Nucleus accumbens (tissue), 56 donors: Measurements from ENCODE around the gene DDOST.
"Not testable (repeated sequence)": the region's sequence is repeated elsewhere in the genome, so short reads cannot be mapped to it uniquely, and the experiment has no call there.

Experiments used
- DNase-seq, 56 donors: peaks; one replicate each; lab custom pipeline; 2025; lab: John Stamatoyannopoulos, UW

DDOST gene

DNA sequence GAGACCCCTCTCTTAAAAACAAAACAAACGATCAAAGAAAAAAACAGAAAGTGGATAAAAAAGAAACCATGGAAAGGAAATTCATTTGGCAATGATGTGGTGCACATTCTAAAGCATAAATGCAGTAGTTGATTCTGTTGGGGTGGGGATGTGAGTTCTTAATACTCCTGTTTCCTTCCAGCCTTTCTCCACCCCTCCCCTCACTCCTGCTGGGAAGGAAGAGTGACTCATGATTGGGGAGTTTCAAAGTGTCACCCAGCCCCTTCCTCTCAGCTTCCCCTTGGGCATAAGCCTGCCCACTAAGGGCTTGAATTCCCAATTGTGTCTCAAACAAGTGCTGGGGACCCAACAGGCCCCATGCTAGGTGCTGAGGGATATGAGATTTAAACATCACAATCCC, 34.6 kb downstream of the DDOST start:
- no peak for DNase-seq

DNA sequence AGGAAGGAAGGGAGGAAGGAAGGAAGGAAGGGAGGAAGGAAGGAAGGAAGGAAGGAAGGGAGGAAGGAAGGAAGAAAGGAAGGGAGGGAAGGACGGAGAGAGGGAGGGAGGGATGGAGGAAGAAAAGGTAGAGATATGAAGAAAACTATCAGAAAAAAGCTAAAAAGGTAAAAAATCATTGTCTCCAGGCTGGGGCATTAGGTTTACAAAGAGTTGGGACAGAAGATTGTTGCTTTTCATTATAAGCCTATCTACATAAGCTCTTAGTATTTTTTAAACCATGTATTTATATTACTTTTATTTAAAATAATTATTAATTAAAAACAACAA, 35.1 kb downstream of the DDOST start:
- DNase-seq: no peak

DNA sequence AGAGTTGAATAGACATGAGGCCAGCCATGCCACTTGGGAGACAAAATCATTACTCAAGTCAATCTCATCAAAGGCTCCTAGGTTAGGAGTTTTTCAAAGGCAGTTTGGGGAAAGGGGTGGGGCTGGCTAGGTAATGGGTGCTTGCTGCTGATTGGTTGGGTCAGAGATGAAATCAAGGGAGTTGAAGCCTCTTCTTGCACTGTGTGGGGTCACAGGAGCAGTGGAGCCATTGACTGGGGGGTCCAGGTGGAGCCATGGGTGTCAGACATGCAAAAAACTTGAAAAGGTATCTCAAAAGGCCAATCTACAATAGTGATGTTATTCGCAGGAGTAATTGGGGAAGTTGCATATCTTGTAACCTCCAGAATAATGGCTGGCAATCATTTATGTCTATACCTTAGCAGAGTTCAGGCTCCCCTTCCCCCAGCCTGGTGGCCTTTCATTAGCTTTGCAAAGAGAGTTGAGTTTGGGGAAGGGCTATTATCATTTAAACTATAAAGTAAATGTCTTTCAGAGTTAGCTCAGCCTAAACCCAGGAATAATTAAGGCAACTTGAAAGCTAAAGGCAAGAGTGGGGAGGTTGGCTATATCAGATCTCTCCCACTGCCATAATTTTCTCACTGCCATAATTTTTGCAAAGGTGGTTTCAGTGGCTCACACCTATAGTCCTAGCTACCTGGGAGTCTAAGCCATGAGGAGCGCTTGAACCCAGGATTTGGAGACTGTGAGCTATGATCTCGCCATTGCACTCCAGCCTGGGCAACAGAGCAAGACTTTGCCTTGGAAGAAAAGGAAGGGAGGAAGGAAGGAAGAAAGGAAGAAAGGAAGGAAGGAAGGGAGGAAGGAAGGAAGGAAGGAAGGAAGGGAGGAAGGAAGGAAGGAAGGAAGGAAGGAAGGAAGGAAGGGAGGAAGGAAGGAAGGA, 35.7 kb downstream of the DDOST start:
- no peak for DNase-seq

DNA sequence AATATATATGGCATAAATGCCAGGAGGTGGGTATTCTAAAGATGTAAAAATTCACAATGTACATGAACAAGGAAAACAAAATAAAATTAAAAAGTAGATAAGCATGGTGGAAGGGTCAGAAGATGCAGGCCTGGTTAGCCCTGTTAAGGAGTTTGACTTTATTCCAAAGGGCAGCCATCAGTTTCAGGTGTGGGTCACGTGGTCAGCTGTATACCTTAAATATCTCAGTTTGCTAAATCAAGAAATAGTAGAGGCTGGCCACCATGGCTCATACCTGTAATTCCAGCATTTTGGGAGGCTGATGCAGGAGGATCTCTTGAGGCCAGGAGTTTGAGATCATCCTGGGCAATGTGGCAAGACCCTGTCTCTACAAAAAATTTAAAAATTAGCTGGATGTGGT, 36.5 kb downstream of the DDOST start:
- no peak for DNase-seq

DNA sequence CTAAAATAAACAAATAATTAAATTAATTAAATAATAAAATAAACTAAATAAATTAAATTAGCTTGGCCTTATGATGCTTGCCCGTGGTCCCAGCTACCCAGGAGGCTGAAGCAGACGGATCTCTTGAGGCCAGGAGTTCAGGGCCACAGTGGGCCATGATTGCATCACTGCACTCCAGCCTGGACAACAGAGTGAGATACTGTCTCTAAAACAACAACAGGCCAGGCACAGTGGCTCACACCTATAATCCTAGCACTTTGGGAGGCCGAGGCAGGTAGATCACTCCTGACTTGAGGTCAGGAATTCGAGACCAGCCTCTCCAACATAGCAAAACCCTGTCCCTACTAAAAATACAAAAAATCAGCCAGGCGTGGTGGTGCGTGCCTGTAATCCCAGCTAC, 40.2 kb downstream of the DDOST start:
- DNase-seq: no peak

DNA sequence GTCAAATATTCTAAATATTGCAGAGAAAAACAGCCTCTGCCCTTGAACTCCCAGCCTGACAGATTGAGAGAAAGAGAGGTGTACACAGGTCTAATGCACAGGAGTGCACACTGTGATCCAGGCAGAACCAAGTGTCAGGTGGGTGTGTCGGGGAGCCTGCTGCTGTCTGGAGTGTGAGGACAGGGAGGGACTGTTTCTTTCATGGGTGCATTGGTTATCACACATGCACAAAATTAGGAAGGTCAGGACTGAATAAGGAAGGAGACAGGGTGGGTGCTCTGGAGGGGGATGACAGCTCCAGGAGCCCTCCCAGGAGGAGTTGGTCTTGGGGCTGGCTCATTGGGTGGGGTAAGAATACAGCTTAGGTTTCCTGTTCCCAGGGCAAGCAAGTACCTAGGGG, 41.2 kb downstream of the DDOST start:
- DNase-seq: no peak

DNA sequence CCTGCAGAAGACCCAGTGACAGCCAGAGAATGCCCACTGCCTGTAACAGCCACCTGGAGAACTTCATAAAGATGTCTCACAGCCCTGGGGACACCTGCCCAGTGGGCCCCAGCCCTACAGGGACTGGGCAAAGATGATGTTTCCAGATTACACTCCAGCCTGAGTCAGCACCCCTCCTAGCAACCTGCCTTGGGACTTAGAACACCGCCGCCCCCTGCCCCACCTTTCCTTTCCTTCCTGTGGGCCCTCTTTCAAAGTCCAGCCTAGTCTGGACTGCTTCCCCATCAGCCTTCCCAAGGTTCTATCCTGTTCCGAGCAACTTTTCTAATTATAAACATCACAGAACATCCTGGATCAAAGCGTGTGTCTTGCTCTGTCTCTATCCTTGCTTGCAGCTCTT, 42.6 kb downstream of the DDOST start:
- DNase-seq: no peak

DNA sequence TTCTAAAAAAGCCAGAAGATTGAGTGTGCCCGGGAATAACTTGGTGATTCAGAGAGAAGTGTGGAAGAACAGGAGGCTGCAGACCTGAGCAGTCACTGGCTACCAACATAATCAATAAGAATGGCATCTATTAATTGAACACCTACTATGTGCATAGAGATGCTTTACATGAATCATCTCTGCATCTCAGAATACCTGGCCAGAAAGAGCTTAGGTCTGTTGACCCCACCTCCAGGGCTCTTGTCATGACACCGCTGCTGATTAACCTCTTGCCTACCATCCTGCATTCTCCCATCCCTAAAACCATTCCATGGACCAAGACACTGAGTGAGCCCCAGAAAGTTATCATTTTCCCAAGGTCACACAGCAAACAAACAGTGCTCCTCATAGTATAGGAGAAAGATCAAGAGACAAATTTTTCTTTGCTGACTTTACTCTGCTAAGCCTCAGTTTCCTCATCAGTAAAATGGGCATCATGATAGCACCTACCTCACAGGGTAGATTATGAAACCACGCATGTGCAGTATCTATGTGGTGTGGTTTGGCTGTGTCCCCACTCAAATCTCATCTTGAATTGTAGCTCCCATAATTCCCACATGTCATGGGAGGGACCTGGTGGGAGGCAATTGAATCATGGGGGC, 44.2 kb downstream of the DDOST start:
- DNase-seq: no peak

DNA sequence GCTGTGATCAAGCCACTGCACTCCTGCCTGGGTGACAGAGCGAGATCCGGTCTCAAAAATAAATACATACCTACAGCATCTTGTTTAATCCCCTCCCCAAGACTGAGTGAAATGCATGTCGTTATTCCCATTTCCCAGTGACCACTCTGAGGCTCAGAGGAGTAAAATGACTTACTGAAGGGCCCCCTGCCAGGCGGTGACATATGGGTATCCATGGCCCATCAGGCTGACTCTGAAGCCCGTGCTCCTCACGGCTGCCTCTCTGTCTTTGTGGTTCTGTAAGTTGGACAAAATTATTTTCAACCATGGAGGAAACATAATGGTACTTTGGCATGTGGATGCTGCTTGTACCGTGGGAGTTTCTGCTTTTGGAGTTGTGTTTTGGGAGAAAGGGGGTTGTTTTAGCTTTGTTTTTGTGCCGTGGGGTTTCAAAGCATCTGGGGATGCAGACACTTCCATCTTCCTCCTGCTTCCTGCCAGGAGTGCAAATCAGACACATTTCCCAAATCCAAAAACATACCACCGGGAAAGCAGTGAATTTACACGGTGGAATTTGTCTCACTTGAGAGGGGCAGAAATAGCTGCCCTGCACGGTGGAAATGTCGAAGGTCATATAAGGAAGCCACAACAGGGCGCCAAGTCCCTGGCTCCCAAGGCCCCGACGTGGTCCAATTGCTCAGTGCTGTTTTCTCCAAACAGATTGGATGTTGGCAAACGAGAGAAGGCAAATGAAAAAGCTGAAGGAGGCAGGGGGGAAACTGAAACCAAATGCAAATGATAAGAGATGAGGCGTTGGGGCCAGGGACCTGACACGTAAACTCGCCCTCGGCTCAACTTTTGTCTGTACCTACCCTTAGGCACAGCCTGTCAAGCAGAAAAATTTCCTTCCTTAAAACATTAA, 45.0 kb downstream of the DDOST start:
- no peak for DNase-seq

DNA sequence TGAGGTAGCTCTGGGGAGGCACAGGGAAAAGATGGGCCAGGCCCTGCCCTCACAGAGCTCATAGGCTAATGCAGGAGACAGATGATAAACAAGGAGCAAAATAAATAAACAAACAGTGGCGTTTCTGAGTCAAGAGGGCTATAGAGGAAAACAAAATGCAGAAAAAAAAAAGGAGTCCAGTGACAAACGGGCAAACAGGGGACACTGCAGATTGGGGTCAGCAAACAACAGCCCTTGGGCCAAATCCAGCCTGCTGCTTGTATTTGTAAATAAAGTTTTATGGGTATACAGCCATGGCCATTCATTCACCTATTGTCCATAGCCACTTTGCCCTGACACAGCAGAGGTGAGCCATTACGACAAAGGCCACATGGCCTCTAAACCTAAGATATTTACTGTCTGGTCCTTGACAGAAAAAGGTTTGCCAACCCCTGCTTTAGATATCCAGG, 47.0 kb downstream of the DDOST start:
- no peak for DNase-seq

DNA sequence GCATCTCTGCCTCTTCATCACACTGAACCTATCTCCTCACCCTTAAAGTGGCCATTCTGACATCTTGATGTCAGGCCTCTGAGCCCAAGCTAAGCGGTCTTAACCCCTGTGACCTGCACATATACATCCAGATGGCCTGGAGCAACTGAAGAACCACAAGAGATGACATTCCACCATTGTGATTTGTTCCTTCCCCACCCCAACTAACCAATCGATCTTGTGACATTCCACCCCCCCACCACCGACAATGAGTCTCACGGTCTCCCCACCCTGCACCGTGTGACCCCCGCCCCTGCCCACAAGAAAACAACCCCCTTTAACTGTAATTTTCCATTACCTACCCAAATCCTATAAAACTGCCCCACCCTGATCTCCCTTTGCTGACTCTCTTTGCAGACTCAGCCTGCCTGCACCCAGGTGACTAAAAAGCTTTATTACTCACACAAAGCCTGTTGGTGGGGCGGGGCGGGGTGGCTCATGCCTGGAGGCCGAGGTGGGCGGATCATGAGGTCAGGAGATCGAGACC, 48.9 kb downstream of the DDOST start:
- DNase-seq: peak in 10 of 56 donors; percentile 1 to 52 (median 20)

DNA sequence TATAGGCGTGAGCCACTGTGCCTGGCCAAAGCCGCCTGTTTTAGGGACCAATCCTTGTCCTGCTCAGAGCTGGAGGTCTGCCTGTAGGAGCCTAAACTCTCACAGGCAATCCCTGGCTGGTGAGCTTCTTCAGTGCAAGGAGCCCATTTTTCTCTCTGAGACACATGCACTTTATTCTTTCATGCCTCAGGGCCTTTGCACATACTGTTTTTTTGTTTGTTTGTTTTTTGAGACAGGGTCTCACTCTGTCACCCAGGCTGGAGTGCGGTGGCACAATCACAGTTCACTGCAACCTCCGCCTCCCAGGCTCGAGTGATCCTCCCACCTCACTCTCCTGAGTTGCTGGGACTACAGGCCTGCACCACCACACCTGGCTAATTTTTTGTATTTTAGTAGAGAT, 49.5 kb downstream of the DDOST start:
- no peak for DNase-seq

DNA sequence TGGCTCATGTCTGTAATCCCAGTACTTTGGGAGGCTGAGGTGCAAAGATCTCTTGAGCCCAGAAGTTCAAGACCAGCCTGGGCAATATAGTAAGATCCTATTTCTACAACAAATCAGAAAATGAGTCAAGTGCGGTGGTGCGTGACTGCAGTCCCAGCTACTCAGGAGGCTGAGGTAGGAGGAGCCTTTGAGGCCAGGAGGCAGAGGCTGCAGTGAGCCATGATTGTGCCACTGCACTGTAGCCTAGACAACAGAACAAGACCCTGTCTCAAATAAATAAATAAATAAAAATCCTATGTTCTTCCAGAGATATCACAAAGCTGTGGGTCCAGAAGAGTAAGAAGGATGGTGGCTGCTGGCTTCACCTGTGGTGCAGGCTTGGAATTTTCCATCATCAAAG, 50.2 kb downstream of the DDOST start:
- no peak for DNase-seq

DNA sequence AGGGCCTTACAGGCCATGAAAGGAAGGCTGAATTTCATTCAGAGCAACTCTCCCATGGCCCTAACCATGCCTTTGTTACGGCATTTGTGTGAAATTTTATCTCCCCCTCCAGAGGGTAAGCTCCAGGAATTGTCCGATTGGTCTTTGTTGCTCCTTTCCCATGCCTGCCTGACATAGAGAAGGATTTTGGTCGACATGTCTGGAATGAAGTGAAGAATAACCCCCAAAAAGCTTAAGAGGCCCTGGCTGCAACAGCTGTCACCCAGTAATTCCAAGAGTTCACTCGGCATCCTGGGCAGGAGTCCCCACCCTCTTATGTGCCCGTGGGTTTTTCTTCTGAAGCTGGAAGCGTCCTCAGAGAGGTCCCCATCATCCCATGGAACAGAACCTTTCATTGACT, 51.6 kb downstream of the DDOST start:
- DNase-seq: no peak

DNA sequence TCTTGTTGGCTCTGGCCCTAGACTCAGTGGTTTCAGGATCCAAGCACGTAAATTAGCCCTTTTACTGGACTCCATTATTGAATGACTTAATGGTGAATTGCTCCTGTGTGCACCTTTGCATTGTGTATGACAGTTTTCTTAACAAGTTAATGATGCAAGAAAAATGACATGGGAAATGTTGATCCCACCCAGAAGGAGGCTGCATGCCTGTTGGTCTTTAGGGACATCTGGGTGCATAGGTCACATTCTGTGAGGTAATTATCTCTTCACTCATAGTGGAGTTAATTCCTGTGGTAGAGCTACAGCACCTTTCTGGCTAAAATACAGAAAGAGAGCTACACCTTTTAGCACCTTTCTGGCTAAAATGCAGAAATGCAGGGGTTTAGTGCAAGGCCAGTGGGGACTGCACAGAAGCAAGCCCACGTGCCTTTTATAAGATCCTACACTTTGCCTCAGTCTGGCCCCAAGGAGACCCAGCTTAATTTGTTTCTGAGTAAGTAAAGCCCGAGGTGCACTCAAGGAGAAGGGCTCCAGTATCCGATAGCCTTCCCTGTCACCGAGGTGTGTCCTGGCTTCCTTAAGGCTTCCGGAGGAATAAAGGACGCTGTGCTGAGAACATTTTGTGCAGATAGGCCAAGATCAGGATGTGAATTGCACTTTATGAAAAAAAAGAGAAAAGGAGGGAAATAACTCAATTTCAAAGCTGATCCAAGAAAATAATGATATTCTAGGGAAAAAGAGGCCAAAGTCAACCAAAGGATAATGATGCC, 54.2 kb downstream of the DDOST start:
- DNase-seq: not testable (repeated sequence)

DNA sequence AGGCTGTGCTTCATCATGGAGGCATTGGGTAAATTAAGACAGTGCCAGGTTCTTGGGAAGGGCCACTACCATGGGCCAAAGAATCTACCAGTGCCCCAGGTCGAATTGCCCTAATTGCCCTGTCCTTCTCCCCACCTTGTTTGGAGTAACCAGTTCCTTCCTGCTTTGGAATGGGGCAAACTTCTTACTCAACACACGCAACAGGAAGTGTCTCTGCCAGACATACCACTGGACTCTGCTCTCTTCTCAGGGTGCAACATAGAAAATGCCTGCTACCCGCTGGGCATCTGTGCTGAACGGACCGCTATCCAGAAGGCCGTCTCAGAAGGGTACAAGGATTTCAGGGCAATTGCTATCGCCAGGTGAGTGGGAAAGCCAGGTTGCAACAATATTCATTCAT, 56.5 kb downstream of the DDOST start:
- DNase-seq: no peak

DNA sequence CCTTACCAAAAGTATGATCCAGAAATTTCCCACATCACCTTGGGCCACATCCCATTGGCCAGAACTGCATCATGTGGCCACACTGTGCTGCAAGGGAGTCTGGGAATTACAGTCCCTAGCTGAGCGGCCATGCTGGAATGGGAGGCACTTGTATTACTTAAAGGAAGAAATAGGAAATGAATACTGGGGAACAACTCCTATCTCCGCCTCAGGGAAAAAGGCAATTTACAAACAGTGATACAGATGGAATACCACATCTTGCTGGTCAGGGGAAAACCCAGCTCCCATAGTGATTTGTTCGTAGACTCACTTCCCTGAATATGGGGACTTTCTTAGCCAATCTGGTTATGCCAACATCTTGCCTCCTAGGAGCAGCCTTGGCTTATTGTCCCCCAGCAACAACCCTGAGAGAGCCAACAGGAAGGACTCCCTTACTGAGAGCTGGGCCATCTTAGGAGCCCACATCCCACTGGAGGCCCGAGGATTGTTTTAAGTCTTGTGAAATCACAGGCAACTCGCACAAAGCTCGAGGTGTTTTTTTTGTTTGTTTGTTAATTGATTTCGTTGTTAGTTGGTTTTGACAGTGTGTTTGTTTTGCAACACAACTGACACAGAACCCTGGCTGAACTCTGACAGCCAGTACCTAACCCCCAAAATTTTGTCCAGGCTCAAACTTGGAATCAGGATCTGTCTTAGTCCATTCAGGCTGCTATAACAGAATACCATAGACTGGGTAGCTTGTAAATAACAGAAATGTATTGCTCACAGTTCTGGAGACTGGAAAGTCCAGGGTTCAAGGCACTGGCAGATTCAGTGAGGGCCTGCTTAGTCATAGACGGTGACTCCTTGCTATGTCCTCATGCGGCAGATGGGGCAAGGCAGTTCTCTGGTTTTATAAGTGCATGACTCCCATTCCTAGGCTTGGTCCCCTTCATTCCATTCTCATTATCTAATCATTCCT, 57.4 kb downstream of the DDOST start:
- no peak for DNase-seq

DNA sequence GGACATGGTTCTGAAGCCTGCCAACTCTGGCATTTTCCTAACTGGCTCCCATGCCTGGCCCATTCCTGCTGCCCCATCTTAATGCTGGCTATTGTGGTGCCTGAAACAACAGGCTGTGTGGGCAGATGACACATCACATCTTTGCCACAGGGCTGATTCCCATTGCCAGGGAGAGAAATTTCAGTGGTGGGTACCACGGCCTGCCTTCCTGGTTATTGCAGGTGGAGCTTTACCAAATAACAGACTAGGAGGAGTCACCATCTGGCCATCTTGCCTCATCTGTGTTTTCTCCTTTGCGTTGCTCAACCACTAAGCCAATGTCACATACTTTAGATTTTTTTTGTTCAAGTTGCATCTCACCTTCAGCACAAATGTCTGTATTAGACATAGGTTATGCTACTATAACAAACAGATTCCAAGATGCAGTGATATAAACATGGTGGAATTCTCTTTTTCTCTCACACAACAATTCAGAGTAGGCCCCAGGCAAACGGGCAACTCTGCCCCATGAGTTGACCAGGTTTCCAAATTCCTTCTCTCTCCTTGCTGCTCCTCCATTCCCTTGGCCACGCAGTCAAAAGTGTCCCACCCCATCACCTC, 58.2 kb downstream of the DDOST start:
- no peak for DNase-seq
